Stimulated activated CD4-positive, alpha-beta T cell treated with anti-CD3 and anti-CD28 coated beads, Interleukin-15, amount 100 ng/mL, for 24 hours (primary cell): ENCODE data around the gene MYB.

Experiments
- DNase-seq: peaks from one replicate; pipeline ENCODE4 v3.0.0-alpha.2; 2020

MYB gene

GRCh38 chr6:135254471-135254870 is 73.4 kb downstream of the MYB start:
- DNase-seq: no peak

- no peak for DNase-seq
Observed at GRCh38 chr6:135256866-135257265, 75.8 kb downstream of the MYB start.

GRCh38 chr6:135257631-135258405 is 76.7 kb downstream of the MYB start:
- DNase-seq: no peak

- no peak for DNase-seq
Observed at GRCh38 chr6:135258970-135259369, 77.9 kb downstream of the MYB start.

GRCh38 chr6:135260612-135261011 is 79.5 kb downstream of the MYB start:
- no peak for DNase-seq

GRCh38 chr6:135261872-135262725 is 81.0 kb downstream of the MYB start:
- no peak for DNase-seq

- DNase-seq: no peak
Observed at GRCh38 chr6:135265278-135265677, 84.2 kb downstream of the MYB start.

- no peak for DNase-seq
Observed at GRCh38 chr6:135266675-135267074, 85.6 kb downstream of the MYB start.

- DNase-seq: no peak
Observed at GRCh38 chr6:135267085-135267484, 86.0 kb downstream of the MYB start.

GRCh38 chr6:135268263-135268662 is 87.2 kb downstream of the MYB start:
- no peak for DNase-seq

GRCh38 chr6:135268740-135269139 is 87.6 kb downstream of the MYB start:
- no peak for DNase-seq
